GM19468 (cell line): Measurements from ENCODE around the gene PTK6.
"Not testable (repeated sequence)": the region's sequence is repeated elsewhere in the genome, so short reads cannot be mapped to it uniquely, and the experiment has no call there.

ENCODE experiments used
- ATAC-seq: cut with Tn5 transposase; IDR thresholded peaks from one replicate; pipeline ENCODE4 v1.9.1; 2021; ENCODE audit warnings: mild to moderate bottlenecking, moderate library complexity, moderate number of reproducible peaks; ENCODE audit not compliant: unreplicated experiment; ENCODE audit errors: extremely low read depth

Gene PTK6

GRCh38 chr20:63484651-63485403, 52.3 kb downstream of the PTK6 start:
- no peak for ATAC-seq

- ATAC-seq = no peak
Measured at GRCh38 chr20:63484236-63484635, 52.9 kb downstream of the PTK6 start.

- ATAC-seq = no peak
Measured at GRCh38 chr20:63483834-63484233, 53.3 kb downstream of the PTK6 start.

GRCh38 chr20:63482021-63482587, 55.1 kb downstream of the PTK6 start:
- no peak for ATAC-seq

- no peak for ATAC-seq
Measured at GRCh38 chr20:63481503-63481902, 55.7 kb downstream of the PTK6 start.

GRCh38 chr20:63479695-63480419, 57.3 kb downstream of the PTK6 start:
- not testable (repeated sequence) for ATAC-seq

- no peak for ATAC-seq
Measured at GRCh38 chr20:63478346-63479302, 58.6 kb downstream of the PTK6 start.
